HFF-Myc (cell line): Measurements from ENCODE around the gene EXOC3L4.

Experiments used
- DNase-seq: peaks from one replicate; pipeline ENCODE4 v3.0.0-alpha.2; 2011; ENCODE audit warnings: low read depth; ENCODE audit errors: extremely low read depth
- H3K4me3 ChIP-seq: replicated peaks from 2 replicates; pipeline ENCODE4 v1.5.1; 2011; ENCODE audit warnings: low read depth, mild to moderate bottlenecking, control low read depth, low read length
- CTCF ChIP-seq: IDR thresholded peaks from 2 replicates; pipeline ENCODE4 v1.5.1; 2012; ENCODE audit warnings: mild to moderate bottlenecking, low read depth, low read length, control low read depth; ENCODE audit errors: missing control alignments

Gene EXOC3L4

GRCh38 chr14:103156651-103157378, 62.3 kb downstream of the EXOC3L4 start:
- TF ChIP-seq CTCF = no peak
- no peak overlapping the region for H3K4me3 ChIP-seq
- DNase-seq = no peak

- TF ChIP-seq CTCF = no peak
Measured at GRCh38 chr14:103157969-103158368, 63.4 kb downstream of the EXOC3L4 start.

DNA sequence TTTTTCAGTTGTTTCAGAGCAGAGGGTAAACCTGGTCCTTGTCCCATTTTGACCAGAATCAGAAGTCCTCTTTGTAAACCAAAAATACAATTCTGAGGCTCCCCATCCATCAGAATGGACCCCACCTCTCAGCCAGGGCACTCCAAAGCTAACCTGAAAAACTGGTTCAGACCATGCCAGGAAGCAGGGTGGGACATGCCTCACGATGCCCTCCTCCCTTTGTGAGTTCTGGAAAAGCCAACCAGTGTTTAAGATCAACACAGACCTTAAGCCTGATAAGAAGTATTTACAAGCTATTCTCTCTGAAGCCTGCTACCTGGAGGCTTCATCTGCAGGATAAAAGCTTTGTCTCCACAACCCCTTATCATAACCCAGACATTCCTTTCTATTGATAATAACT, 64.2 kb downstream of the EXOC3L4 start:
- no peak for TF ChIP-seq CTCF
- H3K4me3 ChIP-seq = no peak overlapping the region
- no peak for DNase-seq

More at GRCh38 chr14:103157969-103158368, 63.4 kb downstream of the EXOC3L4 start:
- no peak for DNase-seq
- no peak overlapping the region for H3K4me3 ChIP-seq
